ENCODE data around the gene ACTN4.
"Not testable (repeated sequence)": the region's sequence is repeated elsewhere in the genome, so short reads cannot be mapped to it uniquely, and the experiment has no call there.

The ACTN4 gene

DNA sequence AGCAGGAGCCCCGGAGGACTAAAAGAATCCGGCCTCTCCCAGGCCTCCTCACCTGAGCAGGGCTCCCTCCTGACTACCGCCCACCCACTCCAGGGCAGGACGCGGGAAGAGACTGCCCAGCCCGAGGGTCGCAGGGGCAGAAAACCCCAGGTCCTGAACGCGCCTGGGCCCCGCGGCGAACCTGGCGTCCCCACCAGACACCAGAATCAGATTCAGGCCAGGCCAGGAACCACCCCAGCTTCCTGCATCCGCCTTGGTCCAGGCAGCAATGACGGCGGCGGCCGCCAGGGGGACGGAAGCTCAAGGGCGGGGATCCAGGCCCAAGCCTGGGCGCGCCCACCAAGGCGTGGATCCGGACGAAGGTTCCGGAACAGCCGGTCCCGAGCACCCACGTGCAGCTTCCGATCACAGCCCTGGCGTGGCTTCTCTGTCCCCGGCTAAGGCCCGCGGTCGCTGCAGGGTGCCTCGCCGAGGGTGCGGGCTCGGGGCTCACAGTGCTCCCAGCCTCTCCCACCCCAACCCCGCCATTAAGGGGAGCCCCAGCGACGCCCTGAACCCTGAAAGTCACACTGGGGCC is 122.3 kb downstream of the ACTN4 start:
- H3K4me3 ChIP-seq (ENCODE audit: low read length), result no peak overlapping the region

DNA sequence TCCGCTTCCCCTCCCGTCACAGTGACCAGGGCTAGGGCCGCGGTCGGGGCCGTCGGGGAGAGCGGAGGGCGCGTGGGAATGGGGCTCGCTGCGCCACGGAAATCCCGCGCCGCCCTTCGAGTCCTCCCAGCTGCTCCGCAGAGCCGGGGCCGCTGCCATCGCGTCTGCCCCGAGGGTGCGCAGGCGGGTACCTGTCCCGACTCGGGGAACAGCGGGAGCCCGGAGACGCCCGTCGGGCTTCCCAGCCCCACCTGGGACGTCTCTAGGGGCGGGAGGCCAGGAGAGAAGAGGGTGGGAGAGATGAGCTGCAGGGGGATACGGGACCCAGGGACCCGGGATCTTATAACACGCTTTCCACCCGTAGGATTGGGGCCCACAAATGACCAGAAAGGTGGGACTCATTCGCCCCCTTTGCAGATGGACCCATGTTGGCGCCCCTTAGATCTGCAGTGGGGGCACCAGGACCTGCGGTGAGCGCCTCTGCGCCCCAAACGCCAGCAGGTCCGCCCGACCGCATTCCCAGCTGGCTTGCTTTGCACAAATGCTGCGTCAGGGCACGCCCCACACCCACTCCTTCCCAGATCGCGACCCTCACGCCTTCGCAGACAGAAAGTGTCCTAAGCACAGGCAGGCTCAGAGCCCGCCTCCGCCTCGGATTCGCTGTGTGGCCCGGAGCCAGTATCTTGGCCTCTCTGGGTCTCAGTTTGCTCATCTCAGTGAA is 122.9 kb downstream of the ACTN4 start:
- H3K4me3 ChIP-seq (ENCODE audit: low read length); DNase-seq (ENCODE audit: low read depth): not testable (repeated sequence)

More for the DNA sequence above, 122.3 kb downstream of the ACTN4 start:
- TF ChIP-seq, protein P1, sequence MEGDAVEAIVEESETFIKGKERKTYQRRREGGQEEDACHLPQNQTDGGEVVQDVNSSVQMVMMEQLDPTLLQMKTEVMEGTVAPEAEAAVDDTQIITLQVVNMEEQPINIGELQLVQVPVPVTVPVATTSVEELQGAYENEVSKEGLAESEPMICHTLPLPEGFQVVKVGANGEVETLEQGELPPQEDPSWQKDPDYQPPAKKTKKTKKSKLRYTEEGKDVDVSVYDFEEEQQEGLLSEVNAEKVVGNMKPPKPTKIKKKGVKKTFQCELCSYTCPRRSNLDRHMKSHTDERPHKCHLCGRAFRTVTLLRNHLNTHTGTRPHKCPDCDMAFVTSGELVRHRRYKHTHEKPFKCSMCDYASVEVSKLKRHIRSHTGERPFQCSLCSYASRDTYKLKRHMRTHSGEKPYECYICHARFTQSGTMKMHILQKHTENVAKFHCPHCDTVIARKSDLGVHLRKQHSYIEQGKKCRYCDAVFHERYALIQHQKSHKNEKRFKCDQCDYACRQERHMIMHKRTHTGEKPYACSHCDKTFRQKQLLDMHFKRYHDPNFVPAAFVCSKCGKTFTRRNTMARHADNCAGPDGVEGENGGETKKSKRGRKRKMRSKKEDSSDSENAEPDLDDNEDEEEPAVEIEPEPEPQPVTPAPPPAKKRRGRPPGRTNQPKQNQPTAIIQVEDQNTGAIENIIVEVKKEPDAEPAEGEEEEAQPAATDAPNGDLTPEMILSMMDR (conservative IDR thresholded peaks at IDR 0.05; ENCODE audit: low read depth, low read length), result peak; percentile 68
- peak; percentile 13 for DNase-seq (ENCODE audit: low read depth)

DNA sequence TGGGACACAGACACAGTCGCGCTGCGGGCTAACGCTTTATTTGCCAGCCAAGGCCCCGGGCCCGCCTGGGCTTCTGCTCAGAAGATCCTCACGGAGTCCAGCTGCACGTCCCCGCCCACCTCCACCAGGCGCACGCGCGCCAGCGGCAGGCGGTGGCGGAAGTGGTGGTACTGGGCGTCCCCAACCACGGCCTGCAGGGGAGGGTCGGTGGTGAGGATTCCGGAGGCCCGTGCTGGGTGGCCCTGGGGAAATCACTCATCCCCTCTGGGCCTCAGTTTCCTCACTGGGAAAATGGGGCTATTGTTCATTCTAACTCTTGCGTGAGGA is 123.5 kb downstream of the ACTN4 start:
- not testable (repeated sequence) for DNase-seq (ENCODE audit: low read depth); H3K4me3 ChIP-seq (ENCODE audit: low read length)

DNA sequence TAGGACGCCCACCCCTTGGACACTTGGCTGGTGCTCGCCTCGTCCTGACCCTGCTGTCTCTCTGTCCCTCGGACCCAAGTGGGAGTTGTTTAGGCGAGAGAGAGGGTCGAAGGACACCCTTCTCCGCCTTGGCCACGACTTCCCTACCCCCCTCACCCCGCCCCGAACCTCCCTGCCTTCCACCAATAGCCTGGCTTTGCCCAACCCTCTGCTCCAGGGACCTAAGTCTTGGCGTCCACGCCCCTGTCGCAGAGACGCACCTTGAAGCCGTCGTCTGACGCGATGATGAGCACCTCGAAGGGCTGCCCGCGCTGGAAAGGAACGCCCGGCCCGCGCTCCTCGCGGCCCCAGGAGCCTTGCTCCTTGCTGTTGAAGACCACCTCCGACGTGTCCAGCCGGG is 124.1 kb downstream of the ACTN4 start:
- not testable (repeated sequence) for H3K4me3 ChIP-seq (ENCODE audit: low read length); DNase-seq (ENCODE audit: low read depth)

DNA sequence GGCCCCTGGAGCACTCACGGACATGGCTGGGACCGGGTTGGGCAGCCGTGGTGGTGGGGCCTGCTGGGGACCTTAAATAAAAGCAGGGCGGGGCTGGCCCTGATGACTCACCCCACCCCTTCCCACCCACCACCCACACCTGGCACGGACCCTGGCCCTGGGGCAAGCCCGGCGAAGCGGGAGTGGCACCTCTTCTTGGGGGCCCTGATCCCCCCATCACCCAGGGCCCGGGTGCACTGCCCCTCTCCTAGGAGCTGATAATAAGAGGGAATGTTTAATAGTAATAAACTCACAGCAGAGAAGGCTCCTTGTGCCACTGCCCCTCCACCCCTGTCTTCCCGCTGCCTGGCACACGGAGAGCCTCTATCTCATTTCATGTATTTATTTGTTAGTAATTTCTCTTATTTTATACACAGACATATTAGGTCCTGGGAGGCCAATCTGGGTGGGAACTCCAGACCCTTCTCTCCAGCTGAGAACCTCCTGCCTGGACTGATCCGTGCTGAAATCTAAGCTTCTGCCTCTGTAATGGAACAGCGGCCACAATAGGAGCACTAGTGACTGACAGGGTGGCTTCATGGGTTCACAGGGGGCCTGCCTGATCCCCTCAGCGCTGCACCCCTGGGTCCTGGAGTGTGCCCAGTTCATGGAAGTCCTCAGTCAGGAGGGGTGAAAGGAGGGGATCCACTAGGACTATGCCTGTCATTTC is 126.2 kb downstream of the ACTN4 start, which contains the start of gene LGALS7:
Gene LGALS7 (minus strand): TSS at position 49 of the 709 bp plus-strand sequence. CDS start 25 bp downstream, at position 24.
- TF ChIP-seq, protein P1 (conservative IDR thresholded peaks at IDR 0.05; ENCODE audit: low read depth, low read length), result no peak
- DNase-seq (ENCODE audit: low read depth), result no peak
- no peak within 1 kb of the TSS for H3K4me3 ChIP-seq (ENCODE audit: low read length)

DNA sequence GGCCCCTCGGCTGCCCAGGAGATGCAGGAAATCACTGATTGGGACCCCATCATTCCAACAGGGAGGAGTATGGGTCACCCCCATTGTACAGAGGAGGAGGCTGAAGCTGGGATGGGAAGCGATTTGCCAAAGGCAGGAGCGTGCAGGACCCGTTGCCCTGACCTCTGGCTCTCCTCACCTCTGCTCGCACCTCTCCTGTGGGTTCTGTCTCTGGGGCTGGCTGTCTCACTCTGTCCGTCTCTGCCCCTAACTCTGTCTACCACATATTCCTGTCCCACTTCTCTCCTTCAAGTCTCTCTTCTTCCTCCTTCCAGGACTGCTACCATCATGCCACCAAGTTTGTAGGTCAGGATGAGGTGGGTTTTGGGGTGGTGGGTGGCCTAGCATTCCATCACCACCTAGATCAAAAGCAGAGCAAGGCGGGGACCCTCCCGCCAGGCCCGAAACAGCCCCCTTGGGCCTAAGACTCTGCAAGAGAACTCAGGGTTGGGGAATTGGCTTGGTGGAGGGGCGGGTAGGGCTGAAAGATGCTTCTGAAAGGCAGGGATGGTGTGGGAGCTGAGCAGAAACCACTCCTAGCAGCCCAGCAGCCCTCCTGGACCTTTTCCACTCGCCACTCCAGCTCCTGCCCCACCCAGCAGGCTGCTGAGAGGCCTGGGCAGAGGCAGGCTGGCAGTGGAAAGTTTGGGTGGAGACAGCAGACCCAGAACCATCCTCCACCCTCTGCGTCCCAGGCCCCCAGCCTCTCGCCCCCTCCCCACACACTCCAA is 126.9 kb downstream of the ACTN4 start:
- H3K4me3 ChIP-seq (ENCODE audit: low read length), result no peak overlapping the region
- DNase-seq (ENCODE audit: low read depth), result no peak
- TF ChIP-seq, protein P1 (conservative IDR thresholded peaks at IDR 0.05; ENCODE audit: low read depth, low read length), result no peak

DNA sequence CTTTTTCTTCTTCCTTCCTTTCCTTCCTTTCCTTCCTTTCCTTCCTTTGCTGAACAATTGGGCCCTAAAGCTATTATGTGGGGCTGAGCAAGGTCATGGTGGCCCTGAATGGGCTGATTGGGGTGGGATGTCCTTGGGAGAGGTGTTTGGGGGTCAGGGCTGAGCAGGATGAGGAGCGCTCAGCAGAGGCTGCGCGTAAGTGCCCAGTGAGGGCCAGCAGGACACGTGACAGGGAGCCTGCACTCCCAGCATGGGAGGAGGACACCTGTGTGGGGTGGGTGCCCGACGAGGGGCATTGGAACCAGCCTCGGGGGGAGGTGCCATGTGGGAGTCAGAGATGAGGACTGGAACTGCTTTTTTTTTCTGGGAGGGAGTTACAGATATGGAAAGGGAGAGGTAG is 131.3 kb downstream of the ACTN4 start:
- TF ChIP-seq, protein P1 (conservative IDR thresholded peaks at IDR 0.05; ENCODE audit: low read depth, low read length), result no peak
- H3K4me3 ChIP-seq (ENCODE audit: low read length), result no peak overlapping the region
- DNase-seq (ENCODE audit: low read depth), result no peak

DNA sequence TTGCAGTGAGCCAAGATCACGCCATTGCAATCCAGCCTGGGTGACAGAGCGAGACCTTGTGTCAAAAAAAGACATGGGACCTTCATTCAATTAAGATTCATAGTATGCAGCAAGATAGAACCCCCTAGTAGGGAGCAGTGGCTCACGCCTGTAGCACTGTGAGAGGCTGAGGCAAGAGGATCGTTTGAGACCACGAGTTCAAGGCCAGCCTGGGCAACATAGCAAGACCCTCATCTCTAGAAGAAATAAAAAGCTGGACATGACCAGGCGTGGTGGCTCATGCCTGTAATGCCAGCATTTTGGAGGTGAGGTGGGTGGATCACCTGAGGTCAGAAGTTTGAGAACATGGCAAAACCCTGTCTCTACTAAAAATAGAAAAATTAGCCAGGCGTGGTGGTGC is 133.0 kb downstream of the ACTN4 start:
- H3K4me3 ChIP-seq (ENCODE audit: low read length), result no peak overlapping the region
- DNase-seq (ENCODE audit: low read depth), result no peak
- TF ChIP-seq, protein P1 (conservative IDR thresholded peaks at IDR 0.05; ENCODE audit: low read depth, low read length), result no peak
